HepG2 (cell line): Measurements from ENCODE around the gene ZFP36L2. TPM values are rescaled to one million over a fixed set of nuclear protein-coding genes. Genes with fewer than 3 reads are reported as not detected.

Experiments used
- AKAP8 ChIP-seq: sonication (generic); formaldehyde crosslinking; IDR thresholded peaks from 2 replicates; pipeline ENCODE4 v1.5.1; 2020; ENCODE audit warnings: mild to moderate bottlenecking, missing genetic modification reagents
- ARID2 ChIP-seq: sonication (generic); formaldehyde crosslinking; IDR thresholded peaks from 2 replicates; pipeline ENCODE4 v1.8.1; 2022; ENCODE audit warnings: mild to moderate bottlenecking, missing genetic modification reagents, borderline replicate concordance
- CSRNP1 ChIP-seq: sonication (generic); formaldehyde crosslinking; IDR thresholded peaks from 2 replicates; pipeline ENCODE4 v1.8.1; 2023; ENCODE audit warnings: mild to moderate bottlenecking, missing genetic modification reagents
- ELF4 ChIP-seq: sonication (generic); formaldehyde crosslinking; IDR thresholded peaks from 2 replicates; pipeline ENCODE4 v1.5.0; 2020; ENCODE audit warnings: missing genetic modification reagents, mild to moderate bottlenecking, moderate library complexity, borderline replicate concordance
- GTF2F1 ChIP-seq: fragments of 150-350 bp; IDR thresholded peaks from 2 replicates; pipeline ENCODE4 v1.6.1; 2014; ENCODE audit warnings: low read length
- NCOA2 ChIP-seq: sonication (generic); formaldehyde crosslinking; IDR thresholded peaks from 2 replicates; pipeline ENCODE4 v1.8.0; 2022; ENCODE audit warnings: inconsistent platforms
- NFKBIZ ChIP-seq: IDR thresholded peaks from 2 replicates; pipeline ENCODE4 v1.6.1; 2018; ENCODE audit warnings: missing genetic modification reagents, missing compliant biosample characterization
- NFRKB ChIP-seq: fragments of 450-650 bp; IDR thresholded peaks from 2 replicates; pipeline ENCODE4 v1.6.1; 2017
- PRDM10 ChIP-seq: sonication (generic); formaldehyde crosslinking; IDR thresholded peaks from 2 replicates; pipeline ENCODE4 v1.4.0; 2020; ENCODE audit warnings: low read depth, missing genetic modification reagents
- RARA ChIP-seq: IDR thresholded peaks from 2 replicates; pipeline ENCODE4 v1.6.1; 2016; ENCODE audit warnings: missing genetic modification reagents, missing compliant biosample characterization
- TFE3 ChIP-seq: IDR thresholded peaks from 2 replicates; pipeline ENCODE4 v1.6.1; 2016
- TOE1 ChIP-seq: sonication (generic); formaldehyde crosslinking; IDR thresholded peaks from 2 replicates; pipeline ENCODE4 v1.4.0; 2020; ENCODE audit warnings: mild to moderate bottlenecking, missing genetic modification reagents
- TOPORS ChIP-seq: sonication (generic); formaldehyde crosslinking; IDR thresholded peaks from 2 replicates; pipeline ENCODE4 v1.8.0; 2023; ENCODE audit warnings: mild to moderate bottlenecking, missing genetic modification reagents
- XBP1 ChIP-seq: sonication (generic); formaldehyde crosslinking; IDR thresholded peaks from 2 replicates; pipeline ENCODE4 v1.5.0; 2020; ENCODE audit warnings: missing genetic modification reagents
- ZBTB34 ChIP-seq: sonication (generic); formaldehyde crosslinking; IDR thresholded peaks from 2 replicates; pipeline ENCODE4 v1.8.0; 2022; ENCODE audit warnings: mild to moderate bottlenecking, missing genetic modification reagents
- ZNF205 ChIP-seq: IDR thresholded peaks from 2 replicates; pipeline ENCODE4 v1.6.1; 2018; ENCODE audit warnings: missing biosample characterization, missing genetic modification reagents
- ZNF432 ChIP-seq: sonication (generic); formaldehyde crosslinking; IDR thresholded peaks from 2 replicates; pipeline ENCODE4 v1.5.0; 2020; ENCODE audit warnings: missing genetic modification reagents, mild to moderate bottlenecking, borderline replicate concordance
- ZNF446 ChIP-seq: sonication (generic); formaldehyde crosslinking; IDR thresholded peaks from 2 replicates; pipeline ENCODE4 v1.5.0; 2020; ENCODE audit warnings: mild to moderate bottlenecking, missing genetic modification reagents
- ZNF577 ChIP-seq: sonication (generic); formaldehyde crosslinking; IDR thresholded peaks from 2 replicates; pipeline ENCODE4 v1.4.0; 2020; ENCODE audit warnings: mild to moderate bottlenecking, low read depth, missing genetic modification reagents, borderline replicate concordance
- ZNF660 ChIP-seq: sonication (generic); formaldehyde crosslinking; IDR thresholded peaks from 2 replicates; pipeline ENCODE4 v1.5.1; 2020; ENCODE audit warnings: mild to moderate bottlenecking, low read depth, missing genetic modification reagents, borderline replicate concordance
- ZNF703 ChIP-seq: sonication (generic); formaldehyde crosslinking; IDR thresholded peaks from 2 replicates; pipeline ENCODE4 v1.5.1; 2020; ENCODE audit warnings: missing genetic modification reagents, mild to moderate bottlenecking, moderate library complexity, borderline replicate concordance
- ZNF839 ChIP-seq: sonication (generic); formaldehyde crosslinking; IDR thresholded peaks from 2 replicates; pipeline ENCODE4 v1.4.0; 2020; ENCODE audit warnings: missing genetic modification reagents, mild to moderate bottlenecking, borderline replicate concordance
- ZSCAN29 ChIP-seq: sonication (generic); formaldehyde crosslinking; conservative IDR thresholded peaks from 2 replicates; pipeline ENCODE4 v1.4.0; 2020; ENCODE audit warnings: mild to moderate bottlenecking, missing genetic modification reagents
- polyA plus RNA-seq, 8 experiments: library from polyadenylated mRNA; depleted of rRNA in 3 of 8; stranded (reverse) in 7 of 8; unstranded in 1 of 8; fragments of >200 nt; fragmentation: Illumina TruSeq in 4 of 8; extraction: Trizol in 4 of 8; gene quantifications; 2 replicates each; pipeline versions ENCODE4 v1.2.1 to v1.2.3, GENCODE V29; 2011 to 2016; ENCODE audit warnings: low read depth in 4 of 8, missing spikeins in 1 of 8, mixed read lengths in 1 of 8; ENCODE audit not compliant: insufficient read depth in 1 of 8
- total RNA-seq, 5 experiments: library from RNA; depleted of rRNA; stranded (reverse); fragments of >200 nt; fragmentation: Illumina TruSeq; extraction: Trizol; gene quantifications; 2 replicates each; pipeline ENCODE4 v1.2.3, GENCODE V29; 2016; ENCODE audit warnings: low read depth in 1 of 5

ZFP36L2 gene
- total and polyA plus RNA-seq, 2 of the 13 experiments (the other 11 are each of a cell fraction or from before 2014, with no cell fraction given), result 11.2 to 21.8 TPM

- TF ChIP-seq PRDM10 (CRISPR knock-in tag) (0 out of 2 replicates have a peak, but pooled peaks have one; percentile 32), ZBTB34 (CRISPR knock-in tag) (no peak), ZNF577 (CRISPR knock-in tag) (no peak), AKAP8 (CRISPR knock-in tag) (no peak; the same call in 1 of the 2 replicates), NFKBIZ (CRISPR knock-in tag) (no peak), ZNF432 (CRISPR knock-in tag) (no peak), CSRNP1 (CRISPR knock-in tag) (no peak), XBP1 (CRISPR knock-in tag) (no peak), GTF2F1 (no peak), NFRKB (no peak), TOPORS (CRISPR knock-in tag) (no peak), RARA (CRISPR knock-in tag) (peak; percentile 35; the same call in 1 of the 2 replicates), NCOA2 (no peak), TFE3 (CRISPR knock-in tag) (no peak), TOE1 (CRISPR knock-in tag) (no peak), ZNF839 (CRISPR knock-in tag) (0 out of 2 replicates have a peak, but pooled peaks have one; percentile 32), ZNF446 (CRISPR knock-in tag) (no peak), ZSCAN29 (CRISPR knock-in tag) (0 out of 2 replicates have a peak, but pooled peaks have one; percentile 6), ELF4 (CRISPR knock-in tag) (0 out of 2 replicates have a peak, but pooled peaks have one; percentile 56), ZNF703 (CRISPR knock-in tag) (no peak), ZNF205 (CRISPR knock-in tag) (no peak), ARID2 (CRISPR knock-in tag) (no peak), ZNF660 (CRISPR knock-in tag) (no peak)
These were observed 7.6 kb downstream of the ZFP36L2 start (continued) for GRCh38 chr2:43218702-43219382.
